ENCODE results near the gene TJAP1. TPM values are rescaled to one million over a fixed set of nuclear protein-coding genes. Genes with fewer than 3 reads are reported as not detected.
"Not testable (repeated sequence)": the region's sequence is repeated elsewhere in the genome, so short reads cannot be mapped to it uniquely, and the experiment has no call there.

The TJAP1 gene
- total and polyA plus RNA-seq, 5 experiments from 2014 or later = 5.1 to 54.7 (median 12.1) TPM

GRCh38 chr6:43454696-43455530 is 22.5 kb upstream of the TJAP1 start:
- POLR2A ChIA-PET = interaction anchor here (0.7 to 2.9 kb wide), 12 partner anchors 22 to 1771 kb away, joined by 3 to 14 read pairs (median 4); partner anchors contain the start of genes ABCC10, LRRC73, TJAP1 and ZNF318
- H3K36me3 Mint-ChIP-seq = peaks cover 0 to 14% (median 4%) of the 10 kb centered on the region in 3 donors

DNA sequence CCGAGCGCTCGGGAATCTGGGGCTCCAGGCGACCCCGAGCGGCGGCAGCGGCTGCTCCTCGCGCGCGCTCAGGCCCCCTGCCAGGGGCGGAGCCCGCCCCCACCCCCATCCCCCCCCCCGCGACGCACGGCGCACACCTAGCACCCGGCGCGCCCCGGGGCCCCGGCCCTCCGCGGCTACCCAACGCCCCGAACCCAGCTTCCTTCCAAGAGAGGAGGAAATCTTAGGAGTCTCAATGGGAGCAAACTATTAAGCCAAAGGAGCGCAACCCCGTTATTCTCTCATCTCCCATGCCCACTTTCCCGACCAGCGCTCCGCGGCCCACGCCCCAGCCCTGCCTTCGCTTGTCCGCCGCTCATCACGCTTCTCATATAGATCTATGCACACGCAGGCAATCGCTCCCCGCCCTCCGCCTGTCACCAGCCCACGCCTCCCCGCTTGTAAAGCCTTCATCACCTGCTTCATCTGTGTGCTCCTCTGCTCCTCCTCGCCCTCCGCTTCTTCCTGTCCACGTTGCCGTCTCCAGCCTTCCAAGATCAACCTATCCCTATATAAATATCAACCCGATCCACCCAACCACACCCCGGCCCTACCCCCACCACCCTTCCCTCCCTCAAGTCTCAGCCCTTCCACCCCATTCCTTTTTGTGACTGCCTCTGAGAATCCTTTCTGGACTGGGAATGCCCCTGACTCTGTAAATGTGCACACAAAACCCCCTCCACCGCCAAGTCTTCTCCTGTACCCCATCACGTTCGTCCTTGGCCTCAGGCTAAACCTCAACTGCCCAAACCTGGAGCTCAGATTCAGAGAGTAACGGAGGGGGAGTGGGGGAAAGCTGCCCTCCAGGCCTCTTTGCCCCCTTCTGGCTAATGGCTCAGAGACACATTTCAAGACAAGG is 21.6 kb upstream of the TJAP1 start, which contains the start of gene DLK2:
Gene DLK2, minus strand, starts transcription at position 18 of the 898 bp plus-strand sequence. CDS start 723 bp downstream, outside the sequence.
- H3K4me3 Mint-ChIP-seq = peak within 1 kb of the TSS; percentile 79 to 95 (median 90)
- peak within 1 kb of the TSS; percentile 80 to 95 (median 92) for H3K27ac Mint-ChIP-seq
- ATAC-seq = peak; percentile 74 to 78

More at GRCh38 chr6:43454696-43455530, 22.5 kb upstream of the TJAP1 start:
- H3K4me3 Mint-ChIP-seq = peak overlapping the region; percentile 77 to 90 (median 84)
- H3K27me3 Mint-ChIP-seq = peaks cover 0 to 4% (median 0%) of the 10 kb centered on the region in 5 donors
- DNase-seq (peak in 9 of 10 donors; percentile 8 to 43 (median 32)), ATAC-seq (peak; percentile 56 to 59)
- peaks cover 8 to 29% (median 16%) of the 10 kb centered on the region in 4 donors for H3K4me1 Mint-ChIP-seq
- no peaks in the 10 kb centered on the region for H3K9me3 Mint-ChIP-seq
- H3K27ac Mint-ChIP-seq = peak overlapping the region in 8 of 10 donors; percentile 31 to 93 (median 80)

DNA sequence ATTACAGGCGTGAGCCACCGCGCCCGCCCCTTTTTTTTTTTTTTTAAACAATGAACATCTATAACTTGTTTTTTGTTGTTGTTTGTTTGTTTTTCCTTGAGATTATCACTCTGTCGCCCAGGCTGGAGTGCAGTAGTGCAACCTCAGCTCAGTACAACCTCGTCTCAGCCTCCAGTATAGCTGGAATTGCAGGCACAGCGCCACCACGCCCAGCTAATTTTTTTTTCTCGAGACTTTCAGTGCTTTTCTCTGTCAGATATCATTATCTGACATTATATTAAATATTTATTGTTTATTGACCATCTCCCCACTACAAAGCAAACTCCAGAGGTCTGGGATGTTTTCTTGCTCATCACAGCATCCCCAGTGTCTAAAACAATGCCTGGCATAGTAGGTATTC is 19.7 kb upstream of the TJAP1 start:
- ATAC-seq (no peak), DNase-seq (no peak)
- Mint-ChIP-seq H3K27ac (no peak overlapping the region), H3K36me3 (no peaks in the 10 kb centered on the region), H3K4me1 (peaks cover 10 to 29% (median 16%) of the 10 kb centered on the region in 4 donors), H3K27me3 (peaks cover 5 to 13% (median 7%) of the 10 kb centered on the region in 5 donors), H3K9me3 (no peaks in the 10 kb centered on the region), H3K4me3 (peak overlapping the region in 1 of 10 donors; percentile 22)
- POLR2A ChIA-PET = interaction anchor here (0.7 to 2.9 kb wide), 5 partner anchors 45 to 407 kb away, joined by 3 to 13 read pairs (median 5); no protein-coding TSS in a partner anchor

More for the DNA sequence above, 21.6 kb upstream of the TJAP1 start, which contains the start of gene DLK2:
- POLR2A ChIA-PET = interaction anchor here (0.7 to 2.9 kb wide), 16 partner anchors 8 to 1772 kb away, joined by 3 to 14 read pairs (median 4); partner anchors contain the start of genes ABCC10, TJAP1 and ZNF318
- Mint-ChIP-seq H3K27me3 (peaks cover 0 to 4% (median 0%) of the 10 kb centered on the region in 5 donors), H3K4me1 (peaks cover 8 to 29% (median 16%) of the 10 kb centered on the region in 4 donors), H3K36me3 (peaks cover 0 to 7% (median 4%) of the 10 kb centered on the region in 3 donors), H3K9me3 (no peaks in the 10 kb centered on the region)
- peak; percentile 15 to 73 (median 49) for DNase-seq

- ATAC-seq = not testable (repeated sequence)
- H3K4me1 Mint-ChIP-seq = peaks cover 10 to 29% (median 16%) of the 10 kb centered on the region in 4 donors
Observed at GRCh38 chr6:43458154-43458553, 19.2 kb upstream of the TJAP1 start.

DNA sequence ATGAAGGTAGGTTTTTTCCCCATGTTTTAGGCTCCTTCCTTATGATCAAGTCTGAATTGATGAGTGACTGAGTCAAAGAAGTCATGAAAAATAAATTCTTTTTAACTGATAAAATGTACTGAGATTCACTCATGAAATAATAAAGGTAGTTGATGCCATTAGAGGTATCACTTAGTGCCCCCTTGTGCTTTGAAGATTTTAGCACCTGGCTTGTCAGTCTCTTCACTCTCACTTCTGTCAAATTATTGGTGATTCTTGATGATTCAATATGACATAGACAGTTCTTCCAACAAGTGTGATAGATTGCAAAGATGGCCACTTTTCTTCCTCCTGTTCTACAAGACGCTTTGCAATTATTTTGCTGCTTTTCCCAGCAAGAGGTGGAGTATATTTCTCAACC is 17.8 kb upstream of the TJAP1 start:
- Mint-ChIP-seq H3K4me3 (no peak overlapping the region), H3K4me1 (peaks cover 8 to 21% (median 11%) of the 10 kb centered on the region in 4 donors), H3K27ac (no peak overlapping the region), H3K36me3 (no peaks in the 10 kb centered on the region), H3K9me3 (no peaks in the 10 kb centered on the region), H3K27me3 (peaks cover 7 to 30% (median 16%) of the 10 kb centered on the region in 5 donors)
- no peak for ATAC-seq
- no peak for DNase-seq
- POLR2A ChIA-PET = no interaction called here

More at GRCh38 chr6:43458154-43458553, 19.2 kb upstream of the TJAP1 start:
- not testable (repeated sequence) for H3K4me3 Mint-ChIP-seq, H3K9me3 Mint-ChIP-seq, DNase-seq, H3K36me3 Mint-ChIP-seq, H3K27ac Mint-ChIP-seq
- POLR2A ChIA-PET = interaction anchor here (0.7 to 2.1 kb wide), 3 partner anchors 45 to 197 kb away, joined by 5 to 7 read pairs (median 6); no protein-coding TSS in a partner anchor
- peaks cover 6 to 18% (median 12%) of the 10 kb centered on the region in 5 donors for H3K27me3 Mint-ChIP-seq

DNA sequence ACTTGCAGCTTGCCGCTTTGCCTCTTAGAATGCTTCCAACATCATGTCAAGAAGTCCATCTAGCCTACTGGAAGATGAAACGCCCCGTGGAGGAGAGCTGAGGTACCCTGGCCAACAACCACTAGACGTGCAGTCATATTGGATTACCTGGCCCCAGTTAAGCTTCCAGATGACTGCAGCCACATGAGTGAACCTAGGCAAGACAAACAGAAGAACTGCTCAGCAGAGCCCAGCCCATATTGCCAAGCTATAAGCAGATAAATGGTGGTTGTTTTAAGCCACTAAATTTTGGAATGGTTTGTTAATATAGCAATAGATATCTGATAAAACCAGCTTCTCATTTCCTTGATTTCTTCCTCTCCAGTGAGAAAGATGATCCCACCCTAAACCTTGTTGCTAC is 17.3 kb upstream of the TJAP1 start:
- H3K4me1 Mint-ChIP-seq = peaks cover 8 to 17% (median 11%) of the 10 kb centered on the region in 4 donors
- DNase-seq (no peak), ATAC-seq (no peak)
- H3K36me3 Mint-ChIP-seq = no peaks in the 10 kb centered on the region
- peak overlapping the region in 1 of 10 donors; percentile 2 for H3K27ac Mint-ChIP-seq
- no peak overlapping the region for H3K4me3 Mint-ChIP-seq
- peaks cover 7 to 30% (median 16%) of the 10 kb centered on the region in 5 donors for H3K27me3 Mint-ChIP-seq
- POLR2A ChIA-PET = no interaction called here
- H3K9me3 Mint-ChIP-seq = no peaks in the 10 kb centered on the region

GRCh38 chr6:43461936-43462335 is 15.4 kb upstream of the TJAP1 start:
- H3K27ac Mint-ChIP-seq = peak overlapping the region in 1 of 10 donors; percentile 19
- DNase-seq (no peak), ATAC-seq (no peak)
- no peaks in the 10 kb centered on the region for H3K36me3 Mint-ChIP-seq
- H3K4me3 Mint-ChIP-seq = no peak overlapping the region
- H3K9me3 Mint-ChIP-seq = no peaks in the 10 kb centered on the region
- H3K4me1 Mint-ChIP-seq = peaks cover under 1 to 2% (median 1%) of the 10 kb centered on the region in 4 donors
- POLR2A ChIA-PET = no interaction called here
- H3K27me3 Mint-ChIP-seq = peaks cover 14 to 39% (median 23%) of the 10 kb centered on the region in 5 donors

DNA sequence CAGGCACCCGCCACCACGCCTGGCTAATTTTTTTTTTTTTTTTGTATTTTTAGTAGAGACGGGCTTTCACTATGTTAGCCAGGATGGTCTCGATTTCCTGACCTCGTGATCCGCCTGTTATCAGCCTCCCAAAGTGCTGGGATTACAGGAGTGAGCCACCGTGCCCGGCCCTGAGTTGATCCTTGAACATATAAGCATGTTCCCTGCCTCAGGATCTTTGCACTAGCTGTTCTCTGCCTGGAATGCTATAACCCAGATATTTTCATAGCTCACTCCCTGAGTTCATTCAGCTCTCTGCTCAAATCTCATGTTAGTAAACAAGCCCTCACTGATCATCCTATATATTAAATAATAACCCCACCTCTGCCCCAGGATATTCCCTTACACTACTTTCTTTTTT is 13.0 kb upstream of the TJAP1 start:
- Mint-ChIP-seq H3K4me1 (peaks cover 0 to 2% (median 0%) of the 10 kb centered on the region in 4 donors), H3K9me3 (no peaks in the 10 kb centered on the region), H3K27ac (no peak overlapping the region), H3K4me3 (no peak overlapping the region), H3K27me3 (peaks cover 20 to 63% (median 31%) of the 10 kb centered on the region in 5 donors), H3K36me3 (no peaks in the 10 kb centered on the region)
- DNase-seq = no peak
- POLR2A ChIA-PET = interaction anchor here (0.7 kb wide), 1 partner anchor 53 kb away, joined by 4 read pairs; no protein-coding TSS in a partner anchor
- no peak for ATAC-seq

- Mint-ChIP-seq H3K27me3 (peaks cover 20 to 67% (median 33%) of the 10 kb centered on the region in 5 donors), H3K36me3 (no peaks in the 10 kb centered on the region), H3K9me3 (no peaks in the 10 kb centered on the region), H3K4me1 (peaks cover 0 to 2% (median 0%) of the 10 kb centered on the region in 4 donors), H3K27ac (peak overlapping the region in 1 of 10 donors; percentile 40), H3K4me3 (no peak overlapping the region)
- ATAC-seq (no peak), DNase-seq (no peak)
- POLR2A ChIA-PET = interaction anchor here (0.9 to 1.6 kb wide), 2 partner anchors 10 to 11 kb away, joined by 3 to 5 read pairs; partner anchors contain the start of gene TJAP1
Observed at GRCh38 chr6:43465948-43466347, 11.4 kb upstream of the TJAP1 start.

DNA sequence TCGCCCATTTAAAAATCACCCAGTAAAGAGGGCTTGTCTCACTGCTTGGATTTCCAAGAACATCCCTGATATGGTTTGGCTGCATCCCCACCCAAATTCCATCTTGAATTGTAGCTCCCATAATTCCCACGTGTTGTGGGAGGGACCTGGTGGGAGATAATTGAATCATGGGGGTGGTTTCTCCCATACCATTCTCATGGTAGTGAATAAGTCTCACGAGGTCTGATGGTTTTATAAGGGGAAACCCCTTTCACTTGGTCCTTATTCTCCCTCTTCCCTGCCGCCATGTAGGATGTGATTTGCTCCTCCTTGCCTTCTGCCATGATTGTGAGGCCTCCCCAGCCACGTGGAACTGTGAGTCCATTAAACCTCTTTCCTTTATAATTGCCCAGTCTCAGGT is 10.1 kb upstream of the TJAP1 start:
- ATAC-seq, DNase-seq, H3K27ac Mint-ChIP-seq, H3K4me1 Mint-ChIP-seq, POLR2A ChIA-PET, H3K4me3 Mint-ChIP-seq, H3K36me3 Mint-ChIP-seq, H3K9me3 Mint-ChIP-seq: not testable (repeated sequence)
- peaks cover 17 to 59% (median 30%) of the 10 kb centered on the region in 5 donors for H3K27me3 Mint-ChIP-seq

DNA sequence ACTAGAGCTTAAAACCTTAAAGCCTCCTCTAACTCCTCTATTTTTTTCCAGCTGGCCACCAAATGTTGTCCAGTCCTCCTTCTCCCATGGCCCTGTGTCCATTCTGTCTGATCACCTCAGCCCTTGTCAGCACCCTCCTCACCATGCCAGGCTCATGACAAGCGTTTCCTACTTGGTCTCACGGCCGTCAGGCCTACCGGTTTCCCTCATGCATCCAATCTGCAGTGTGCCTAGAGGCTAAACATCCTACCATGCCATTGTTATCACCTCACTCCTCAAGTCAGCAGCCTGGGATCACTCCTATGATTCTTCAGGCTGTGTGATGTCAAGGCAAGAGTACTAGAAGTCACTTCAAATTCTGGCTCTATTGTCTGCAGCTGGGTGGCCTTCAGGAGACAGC is 9.6 kb upstream of the TJAP1 start:
- POLR2A ChIA-PET = interaction anchor here (0.6 kb wide), 1 partner anchor 1107 kb away, joined by 4 read pairs; no protein-coding TSS in a partner anchor
- H3K4me3 Mint-ChIP-seq = no peak overlapping the region
- peak overlapping the region in 2 of 10 donors; percentile 31 to 42 for H3K27ac Mint-ChIP-seq
- DNase-seq = no peak
- no peaks in the 10 kb centered on the region for H3K36me3 Mint-ChIP-seq
- peaks cover 16 to 54% (median 25%) of the 10 kb centered on the region in 5 donors for H3K27me3 Mint-ChIP-seq
- no peak for ATAC-seq
- H3K9me3 Mint-ChIP-seq = no peaks in the 10 kb centered on the region
- no peaks in the 10 kb centered on the region for H3K4me1 Mint-ChIP-seq

Measured in naive thymus-derived CD8-positive, alpha-beta T cell (primary cell).